HepG2 (cell line): ENCODE data around the gene CCDC197. TPM values are rescaled to one million over a fixed set of nuclear protein-coding genes. Genes with fewer than 3 reads are reported as not detected.

Experiments
- ATAC-seq: fragments of 200-7000 bp; cut with Tn5 transposase; 3 replicates; pipeline ENCODE4 v1.9.1; 2020; ENCODE audit warnings: mild to moderate bottlenecking, moderate library complexity
- BruUV-seq: library from RNA; stranded (reverse); fragments of 400-500 nt; replicated peaks from 2 replicates; lab custom pipeline; 2021; lab: Mats Ljungman, UMichigan
- CTCF ChIA-PET: fragments of 300-600 bp; formaldehyde crosslinking; extraction: SDS; loops from one replicate; lab custom pipeline; 2021; ENCODE audit warnings: low total read pairs, inconsistent platforms, low intra/inter-chr PET ratio; lab: Yijun Ruan, JAX
- POLR2A ChIA-PET: fragments of 350-600 bp; sonication (Branson Sonifier 250); formaldehyde crosslinking; loops from one replicate; lab custom pipeline; 2020; ENCODE audit warnings: antibody characterized with exemption, inconsistent platforms; lab: Yijun Ruan, JAX
- DNase-seq: peaks from one replicate; pipeline ENCODE4 v3.0.0-alpha.2; 2015; ENCODE audit warnings: low spot score
- FAIRE-seq: peaks from 3 replicates; lab custom pipeline; 2011; peaks lifted over from hg19 to GRCh38; lab: Jason Lieb, UNC
- H2AFZ ChIP-seq: one replicate; pipeline ENCODE4 v1.6.1; 2011; ENCODE audit warnings: low read length, inconsistent platforms
- H3K27ac ChIP-seq: fragments of 300-600 bp; 3 replicates; pipeline ENCODE4 v1.8.0; 2011; ENCODE audit warnings: mixed run types, mild to moderate bottlenecking, mixed read lengths, low read length, inconsistent platforms; ENCODE audit not compliant: insufficient read depth; ENCODE audit errors: extremely low read length
- H3K27me3 ChIP-seq, 2 experiments: fragments of 200-600 bp in 1 of 2; 2 replicates in 1 of 2; 3 replicates in 1 of 2; pipeline versions ENCODE4 v1.6.0 to v1.8.0; 2011; ENCODE audit warnings: low read length in 2 of 2, mild to moderate bottlenecking in 2 of 2, moderate library complexity in 2 of 2, inconsistent platforms in 1 of 2; ENCODE audit not compliant: insufficient read depth in 2 of 2, control insufficient read depth in 1 of 2
- H3K36me3 ChIP-seq, 2 experiments: fragments of 200-600 bp in 1 of 2; replicated peaks in 1 of 2; 2 replicates in 1 of 2; 3 replicates in 1 of 2; pipeline versions ENCODE4 v1.5.1 to v1.8.0; 2011; ENCODE audit warnings: low read length in 2 of 2, inconsistent platforms in 1 of 2; ENCODE audit not compliant: insufficient read depth in 2 of 2, control insufficient read depth in 1 of 2
- H3K4me1 ChIP-seq: 2 replicates; pipeline ENCODE4 v1.5.1; 2012; ENCODE audit warnings: low read length, inconsistent platforms; ENCODE audit not compliant: insufficient read depth
- H3K4me2 ChIP-seq: 2 replicates; pipeline ENCODE4 v1.6.0; 2011; ENCODE audit warnings: low read depth, low read length, inconsistent platforms
- H3K4me3 ChIP-seq, 3 experiments: fragments of 200-600 bp in 1 of 3; sonication (generic), shearing (Covaris generic) in 1 of 3; replicated peaks in 1 of 3; 2 replicates each; pipeline ENCODE4 v1.5.1; 2011 to 2016; ENCODE audit warnings: low read length in 3 of 3, inconsistent platforms in 2 of 3, low read depth in 2 of 3, mild to moderate bottlenecking in 2 of 3, control low read depth in 1 of 3, mixed read lengths in 1 of 3; ENCODE audit not compliant: insufficient read depth in 1 of 3
- H3K79me2 ChIP-seq: one replicate; pipeline ENCODE4 v1.6.1; 2011; ENCODE audit warnings: low read length, inconsistent platforms; ENCODE audit not compliant: insufficient read depth
- H3K9ac ChIP-seq: 2 replicates; pipeline ENCODE4 v1.6.0; 2011; ENCODE audit warnings: mild to moderate bottlenecking, low read depth, low read length, inconsistent platforms; ENCODE audit not compliant: insufficient read depth
- H3K9me3 ChIP-seq: 2 replicates; pipeline ENCODE4 v1.5.1; 2012; ENCODE audit warnings: mild to moderate bottlenecking, low read length
- H4K20me1 ChIP-seq: 2 replicates; pipeline ENCODE4 v1.6.0; 2011; ENCODE audit warnings: inconsistent platforms, mild to moderate bottlenecking, low read length, moderate library complexity; ENCODE audit not compliant: insufficient read depth
- CEBPB ChIP-seq: IDR thresholded peaks from 2 replicates; pipeline ENCODE4 v1.6.1; 2011; ENCODE audit warnings: low read depth, low read length, improper control_type of control experiment, borderline replicate concordance
- ELF4 ChIP-seq: sonication (generic); formaldehyde crosslinking; IDR thresholded peaks from 2 replicates; pipeline ENCODE4 v1.5.0; 2020; ENCODE audit warnings: missing genetic modification reagents, mild to moderate bottlenecking, moderate library complexity, borderline replicate concordance
- HDAC6 ChIP-seq: fragments of 200-600 bp; sonication (generic); IDR thresholded peaks from 2 replicates; pipeline ENCODE4 v1.7.0; 2017; ENCODE audit warnings: mild to moderate bottlenecking, antibody characterized with exemption, low read length, low read depth
- JUNB ChIP-seq: sonication (generic); formaldehyde crosslinking; IDR thresholded peaks from 2 replicates; pipeline ENCODE4 v1.8.0; 2022; ENCODE audit warnings: missing genetic modification reagents, mild to moderate bottlenecking, borderline replicate concordance
- KDM1A ChIP-seq: IDR thresholded peaks from 2 replicates; pipeline ENCODE4 v1.6.1; 2016; ENCODE audit warnings: missing compliant biosample characterization
- MAFF ChIP-seq: IDR thresholded peaks from 2 replicates; pipeline ENCODE4 v1.6.1; 2011; ENCODE audit warnings: low read depth, low read length, improper control_type of control experiment
- PCBP1 ChIP-seq: fragments of 200-400 bp; formaldehyde crosslinking; IDR thresholded peaks from 2 replicates; pipeline ENCODE4 v1.6.1; 2017; ENCODE audit warnings: mild to moderate bottlenecking, low read depth, low read length, borderline replicate concordance
- REPIN1 ChIP-seq: sonication (generic); formaldehyde crosslinking; IDR thresholded peaks from 2 replicates; pipeline ENCODE4 v1.8.0; 2022; ENCODE audit warnings: missing genetic modification reagents, low read depth, mild to moderate bottlenecking, borderline replicate concordance
- SIX1 ChIP-seq: sonication (generic); formaldehyde crosslinking; IDR thresholded peaks from 2 replicates; pipeline ENCODE4 v1.4.0; 2020; ENCODE audit warnings: missing genetic modification reagents, borderline replicate concordance
- SOX13 ChIP-seq, 3 experiments: fragments of 450-650 bp in 1 of 3; sonication (generic) in 1 of 3; formaldehyde crosslinking in 1 of 3; IDR thresholded peaks in 2 of 3; conservative IDR thresholded peaks in 1 of 3; 2 replicates each; pipeline versions ENCODE4 v1.5.0 to v1.6.1; 2016 to 2020; ENCODE audit warnings: antibody characterized with exemption in 1 of 3, mild to moderate bottlenecking in 1 of 3, missing compliant biosample characterization in 1 of 3, missing genetic modification reagents in 1 of 3, moderate library complexity in 1 of 3
- SP1 ChIP-seq, 2 experiments: fragments of 450-650 bp in 1 of 2; sonication (generic) in 1 of 2; formaldehyde crosslinking in 1 of 2; IDR thresholded peaks; 2 replicates each; pipeline versions ENCODE4 v1.4.0 to v1.6.1; 2016 to 2020; ENCODE audit warnings: missing genetic modification reagents in 1 of 2
- TAF15 ChIP-seq: fragments of 200-400 bp; formaldehyde crosslinking; IDR thresholded peaks from one replicate; pipeline ENCODE4 v1.6.1; 2018; ENCODE audit warnings: mild to moderate bottlenecking, low read depth, low read length; ENCODE audit not compliant: poor library complexity, severe bottlenecking
- TFDP2 ChIP-seq: sonication (generic); formaldehyde crosslinking; IDR thresholded peaks from 2 replicates; pipeline ENCODE4 v1.4.0; 2020; ENCODE audit warnings: missing genetic modification reagents
- ZFP1 ChIP-seq: IDR thresholded peaks from 2 replicates; pipeline ENCODE4 v1.6.1; 2016
- ZFYVE20 ChIP-seq: sonication (generic); formaldehyde crosslinking; IDR thresholded peaks from 2 replicates; pipeline ENCODE4 v1.8.0; 2023; ENCODE audit warnings: low read depth, mild to moderate bottlenecking, moderate library complexity, missing genetic modification reagents, borderline replicate concordance
- ZNF207 ChIP-seq: fragments of 450-650 bp; IDR thresholded peaks from 2 replicates; pipeline ENCODE4 v1.6.1; 2016; ENCODE audit warnings: antibody characterized with exemption, borderline replicate concordance
- ZNF44 ChIP-seq: sonication (generic); formaldehyde crosslinking; IDR thresholded peaks from 2 replicates; pipeline ENCODE4 v1.5.1; 2020; ENCODE audit warnings: mild to moderate bottlenecking, missing genetic modification reagents
- ZNF484 ChIP-seq: sonication (generic); formaldehyde crosslinking; IDR thresholded peaks from 2 replicates; pipeline ENCODE4 v1.5.1; 2020; ENCODE audit warnings: mild to moderate bottlenecking, low read depth, missing genetic modification reagents, borderline replicate concordance
- ZNF546 ChIP-seq: sonication (generic); formaldehyde crosslinking; conservative IDR thresholded peaks from 2 replicates; pipeline ENCODE4 v1.8.1; 2023; ENCODE audit warnings: mild to moderate bottlenecking, missing genetic modification reagents
- ZNF615 ChIP-seq: sonication (generic); formaldehyde crosslinking; IDR thresholded peaks from 2 replicates; pipeline ENCODE4 v1.5.0; 2020; ENCODE audit warnings: mild to moderate bottlenecking, missing genetic modification reagents, borderline replicate concordance
- WGBS: methylation state at CpG from one replicate; pipeline ENCODE4 v1.1.6; 2017; ENCODE audit warnings: low lambda C conversion rate; 5-methylcytosine and 5-hydroxymethylcytosine counted together
- in situ Hi-C: cut with HindIII; loops from 2 replicates; pipeline ENCODE4 v1.10.0; 2017; ENCODE audit warnings: low pct_unique_long_range_greater_than_20kb; ENCODE audit not compliant: extremely low pct_ligation_motif_present
- intact Hi-C: fragments of 100-400 bp; cut with micrococcal nuclease; formaldehyde crosslinking; loops from one replicate; pipeline ENCODE4 v1.10.0; 2022; ENCODE audit not compliant: unreplicated experiment
- polyA plus RNA-seq, 8 experiments: library from polyadenylated mRNA; depleted of rRNA in 3 of 8; stranded (reverse) in 7 of 8; unstranded in 1 of 8; fragments of >200 nt; fragmentation: Illumina TruSeq in 4 of 8; extraction: Trizol in 4 of 8; gene quantifications; 2 replicates each; pipeline versions ENCODE4 v1.2.1 to v1.2.3, GENCODE V29; 2011 to 2016; ENCODE audit warnings: low read depth in 4 of 8, missing spikeins in 1 of 8, mixed read lengths in 1 of 8; ENCODE audit not compliant: insufficient read depth in 1 of 8
- total RNA-seq, 5 experiments: library from RNA; depleted of rRNA; stranded (reverse); fragments of >200 nt; fragmentation: Illumina TruSeq; extraction: Trizol; gene quantifications; 2 replicates each; pipeline ENCODE4 v1.2.3, GENCODE V29; 2016; ENCODE audit warnings: low read depth in 1 of 5
- TF ChIP-seq, protein P1 (sequence below): sonication (generic); formaldehyde crosslinking; conservative IDR thresholded peaks from 2 replicates; pipeline ENCODE4 v1.4.0; 2020; ENCODE audit warnings: missing genetic modification reagents

CCDC197 gene
- total and polyA plus RNA-seq, 2 of the 13 experiments (the other 11 are each of a cell fraction or from before 2014, with no cell fraction given) = 0.11 to 0.13 TPM

DNA sequence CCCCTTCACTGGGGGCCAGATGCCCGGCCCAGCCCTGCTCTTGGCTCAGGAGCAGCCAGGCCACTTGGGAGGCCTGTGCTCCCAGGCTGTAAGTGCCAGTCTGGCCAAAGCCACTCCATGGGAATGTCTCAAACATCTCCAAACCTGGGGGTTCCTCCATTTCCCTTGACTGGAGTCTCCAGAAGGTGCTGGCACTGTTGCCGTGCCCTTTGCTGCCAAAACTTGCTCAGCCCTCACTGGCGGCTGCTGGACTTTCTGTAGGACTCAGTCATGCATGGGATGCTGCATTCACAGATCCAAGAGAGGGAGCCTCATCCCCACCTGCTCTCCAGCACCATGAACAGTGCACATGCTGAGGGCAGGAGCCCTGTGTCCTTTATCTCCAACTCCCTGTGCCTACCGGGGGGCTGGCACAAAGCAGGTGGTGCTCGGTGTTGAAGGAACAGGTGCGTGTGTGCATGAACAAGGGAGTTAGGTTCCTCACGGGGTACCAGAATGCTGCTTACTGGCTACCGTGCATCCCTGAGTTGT is 19.4 kb downstream of the CCDC197 start (continued):
- TF ChIP-seq ZNF484 (no peak), ELF4 (no peak), SOX13 (IDR thresholded peaks at IDR 0.05) (no peak), SOX13 (CRISPR knock-in tag; conservative IDR thresholded peaks at IDR 0.05 in 1 of 2, IDR thresholded peaks at IDR 0.05 in 1 of 2) (no peak), TFDP2 (CRISPR knock-in tag) (no peak)

- peaks cover 41% of the 10 kb centered on the region for H3K4me1 ChIP-seq
- intact Hi-C loops (no loop called here), in situ Hi-C loops (no loop called here)
- ChIA-PET CTCF (no interaction called here), POLR2A (no interaction called here)
- no peak for DNase-seq
- no peaks in the 10 kb centered on the region for H3K79me2 ChIP-seq
- no peak overlapping the region for H3K27ac ChIP-seq
- no peak overlapping the region for H3K9ac ChIP-seq
- 36% methylated on average over 8 of the region's 8 CpGs for WGBS
- H2AFZ ChIP-seq = no peak overlapping the region
- BruUV-seq = no TSS peak
- no peak overlapping the region for H3K4me2 ChIP-seq
- H4K20me1 ChIP-seq = no peaks in the 10 kb centered on the region
- H3K9me3 ChIP-seq = no peaks in the 10 kb centered on the region
- no peak for ATAC-seq
- peaks cover 7 to 27% of the 10 kb centered on the region in 2 experiments; a peak in 4 of 5 replicates for H3K27me3 ChIP-seq
- FAIRE-seq = no peak
- H3K4me3 ChIP-seq = no peak overlapping the region
- H3K36me3 ChIP-seq = no peaks in the 10 kb centered on the region
- TF ChIP-seq ZNF44 (CRISPR knock-in tag) (no peak), REPIN1 (CRISPR knock-in tag) (no peak), ZNF207 (no peak), MAFF (no peak), SP1 (IDR thresholded peaks at IDR 0.05) (no peak), SP1 (CRISPR knock-in tag; IDR thresholded peaks at IDR 0.05) (no peak), TAF15 (no peak), ZFYVE20 (CRISPR knock-in tag) (no peak), PCBP1 (no peak), ZFP1 (no peak), JUNB (CRISPR knock-in tag) (no peak), ZNF615 (CRISPR knock-in tag) (no peak), CEBPB (no peak), HDAC6 (no peak), SIX1 (no peak), ZNF546 (CRISPR knock-in tag) (no peak), KDM1A (CRISPR knock-in tag) (no peak)
- TF ChIP-seq, protein P1, sequence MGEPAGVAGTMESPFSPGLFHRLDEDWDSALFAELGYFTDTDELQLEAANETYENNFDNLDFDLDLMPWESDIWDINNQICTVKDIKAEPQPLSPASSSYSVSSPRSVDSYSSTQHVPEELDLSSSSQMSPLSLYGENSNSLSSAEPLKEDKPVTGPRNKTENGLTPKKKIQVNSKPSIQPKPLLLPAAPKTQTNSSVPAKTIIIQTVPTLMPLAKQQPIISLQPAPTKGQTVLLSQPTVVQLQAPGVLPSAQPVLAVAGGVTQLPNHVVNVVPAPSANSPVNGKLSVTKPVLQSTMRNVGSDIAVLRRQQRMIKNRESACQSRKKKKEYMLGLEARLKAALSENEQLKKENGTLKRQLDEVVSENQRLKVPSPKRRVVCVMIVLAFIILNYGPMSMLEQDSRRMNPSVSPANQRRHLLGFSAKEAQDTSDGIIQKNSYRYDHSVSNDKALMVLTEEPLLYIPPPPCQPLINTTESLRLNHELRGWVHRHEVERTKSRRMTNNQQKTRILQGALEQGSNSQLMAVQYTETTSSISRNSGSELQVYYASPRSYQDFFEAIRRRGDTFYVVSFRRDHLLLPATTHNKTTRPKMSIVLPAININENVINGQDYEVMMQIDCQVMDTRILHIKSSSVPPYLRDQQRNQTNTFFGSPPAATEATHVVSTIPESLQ = no peak
Observed at GRCh38 chr14:94018308-94018707, 21.2 kb downstream of the CCDC197 start.
